MM.1S (cell line): ENCODE measurements around the gene PRR5.

Experiments
- DNase-seq: peaks from one replicate; pipeline ENCODE4 v3.0.0-alpha.2; 2015
- H2AFZ ChIP-seq: fragments of 300-600 bp; sonication (generic); 2 replicates; pipeline ENCODE4 v1.6.0; 2016; ENCODE audit warnings: antibody characterized with exemption, low read length
- H3F3A ChIP-seq: fragments of 300-600 bp; sonication (generic); 2 replicates; pipeline ENCODE4 v1.6.1; 2016; ENCODE audit warnings: mild to moderate bottlenecking, antibody characterized with exemption, low read length, moderate library complexity, mixed read lengths; ENCODE audit not compliant: insufficient read depth
- H3K27ac ChIP-seq: fragments of 300-600 bp; sonication (generic); 2 replicates; pipeline ENCODE4 v1.5.1; 2016; ENCODE audit warnings: mild to moderate bottlenecking, low read length
- H3K27me3 ChIP-seq: fragments of 300-600 bp; sonication (generic); replicated peaks from 2 replicates; pipeline ENCODE4 v1.6.0; 2016; ENCODE audit warnings: low read length; ENCODE audit not compliant: insufficient read depth
- H3K36me3 ChIP-seq: fragments of 300-600 bp; sonication (generic); replicated peaks from 2 replicates; pipeline ENCODE4 v1.6.1; 2016; ENCODE audit warnings: mild to moderate bottlenecking, low read length, mixed read lengths; ENCODE audit not compliant: insufficient read depth
- H3K4me1 ChIP-seq: fragments of 300-600 bp; sonication (generic); 2 replicates; pipeline ENCODE4 v1.6.1; 2016; ENCODE audit warnings: low read length, mixed read lengths
- H3K4me2 ChIP-seq: fragments of 300-600 bp; sonication (generic); 2 replicates; pipeline ENCODE4 v1.6.0; 2016; ENCODE audit warnings: low read depth, low read length
- H3K4me3 ChIP-seq: fragments of 300-600 bp; sonication (generic); 2 replicates; pipeline ENCODE4 v1.5.1; 2016; ENCODE audit warnings: low read length, mixed read lengths
- H3K79me2 ChIP-seq: fragments of 300-600 bp; sonication (generic); 2 replicates; pipeline ENCODE4 v1.6.1; 2016; ENCODE audit warnings: mixed run types, low read length, mixed read lengths
- H3K9ac ChIP-seq: fragments of 300-600 bp; sonication (generic); 2 replicates; pipeline ENCODE4 v1.6.1; 2016; ENCODE audit warnings: low read length, mixed read lengths
- H3K9me2 ChIP-seq: fragments of 300-600 bp; sonication (generic); replicated peaks from 2 replicates; pipeline ENCODE4 v1.6.1; 2016; ENCODE audit warnings: mild to moderate bottlenecking, low read length, mixed read lengths; ENCODE audit not compliant: insufficient read depth
- H3K9me3 ChIP-seq: fragments of 300-600 bp; sonication (generic); replicated peaks from 2 replicates; pipeline ENCODE4 v1.6.1; 2016; ENCODE audit warnings: mild to moderate bottlenecking, low read length, mixed read lengths; ENCODE audit not compliant: insufficient read depth
- H4K20me1 ChIP-seq: fragments of 300-600 bp; sonication (generic); 2 replicates; pipeline ENCODE4 v1.6.1; 2016; ENCODE audit warnings: mild to moderate bottlenecking, low read length, moderate library complexity, mixed read lengths; ENCODE audit not compliant: insufficient read depth
- EZH2 ChIP-seq: fragments of 300-600 bp; sonication (generic); optimal IDR thresholded peaks from 2 replicates; pipeline ENCODE3; 2017; ENCODE audit warnings: low read depth, mild to moderate bottlenecking, antibody characterized with exemption, low read length, mixed read lengths
- EZH2phosphoT487 ChIP-seq: fragments of 300-600 bp; sonication (generic); IDR thresholded peaks from 2 replicates; pipeline ENCODE4 v1.6.1; 2018; ENCODE audit warnings: antibody characterized with exemption, low read length
- TF ChIP-seq, protein P1 (sequence below): fragments of 300-600 bp; sonication (generic); IDR thresholded peaks from 2 replicates; pipeline ENCODE4 v1.5.1; 2016; ENCODE audit warnings: antibody characterized with exemption, low read length, mixed read lengths

Gene PRR5

DNA sequence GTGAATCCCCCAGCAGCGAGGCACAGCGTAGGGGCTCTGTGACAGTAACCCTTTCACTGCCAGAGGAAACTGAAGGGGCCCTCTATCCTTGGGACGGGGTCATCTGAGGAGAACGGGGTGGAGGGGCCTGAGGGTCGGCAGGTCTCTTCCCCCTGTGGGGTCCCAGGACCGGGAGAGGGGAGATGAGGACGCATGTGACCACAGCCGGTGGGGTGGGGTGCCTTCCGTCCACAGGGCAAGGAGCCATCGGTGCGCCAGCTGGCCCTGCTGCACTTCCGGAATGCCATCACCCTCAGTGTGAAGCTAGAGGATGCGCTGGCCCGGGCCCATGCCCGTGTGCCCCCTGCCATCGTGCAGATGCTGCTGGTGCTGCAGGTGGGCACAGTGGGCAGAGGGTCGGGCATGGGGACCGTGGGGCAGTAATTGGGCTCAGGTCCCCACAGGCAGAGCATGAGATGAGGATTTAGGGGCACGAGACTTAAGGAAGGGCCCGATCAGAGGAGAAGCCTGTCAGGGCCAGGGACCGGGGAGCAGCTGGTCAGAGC, 30.1 kb downstream of the PRR5 start:
- H3K4me1 ChIP-seq = no peaks in the 10 kb centered on the region

DNA sequence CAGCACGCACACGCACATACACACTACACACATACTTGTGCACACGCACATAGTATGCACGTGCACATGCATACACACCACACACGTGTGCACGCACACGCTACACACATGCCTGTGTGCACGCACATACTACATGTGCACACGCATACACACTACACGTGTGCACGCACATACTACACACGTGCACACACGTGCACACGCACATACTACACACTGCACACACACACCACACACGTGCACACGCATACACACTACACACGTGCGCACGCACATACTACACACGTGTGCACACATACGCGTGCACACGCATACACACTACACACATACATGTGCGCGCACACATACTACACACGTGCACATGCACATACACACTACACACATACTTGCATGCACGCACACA, 30.7 kb downstream of the PRR5 start:
- TF ChIP-seq EZH2 (no peak), EZH2phosphoT487 (no peak)
- TF ChIP-seq, protein P1, sequence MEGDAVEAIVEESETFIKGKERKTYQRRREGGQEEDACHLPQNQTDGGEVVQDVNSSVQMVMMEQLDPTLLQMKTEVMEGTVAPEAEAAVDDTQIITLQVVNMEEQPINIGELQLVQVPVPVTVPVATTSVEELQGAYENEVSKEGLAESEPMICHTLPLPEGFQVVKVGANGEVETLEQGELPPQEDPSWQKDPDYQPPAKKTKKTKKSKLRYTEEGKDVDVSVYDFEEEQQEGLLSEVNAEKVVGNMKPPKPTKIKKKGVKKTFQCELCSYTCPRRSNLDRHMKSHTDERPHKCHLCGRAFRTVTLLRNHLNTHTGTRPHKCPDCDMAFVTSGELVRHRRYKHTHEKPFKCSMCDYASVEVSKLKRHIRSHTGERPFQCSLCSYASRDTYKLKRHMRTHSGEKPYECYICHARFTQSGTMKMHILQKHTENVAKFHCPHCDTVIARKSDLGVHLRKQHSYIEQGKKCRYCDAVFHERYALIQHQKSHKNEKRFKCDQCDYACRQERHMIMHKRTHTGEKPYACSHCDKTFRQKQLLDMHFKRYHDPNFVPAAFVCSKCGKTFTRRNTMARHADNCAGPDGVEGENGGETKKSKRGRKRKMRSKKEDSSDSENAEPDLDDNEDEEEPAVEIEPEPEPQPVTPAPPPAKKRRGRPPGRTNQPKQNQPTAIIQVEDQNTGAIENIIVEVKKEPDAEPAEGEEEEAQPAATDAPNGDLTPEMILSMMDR = no peak
- Histone ChIP-seq H3K9me3 (no peaks in the 10 kb centered on the region), H3K79me2 (no peaks in the 10 kb centered on the region)

More for the DNA sequence above, 30.1 kb downstream of the PRR5 start:
- H3K9me3 ChIP-seq = no peaks in the 10 kb centered on the region
- no peak for DNase-seq
- H3K27me3 ChIP-seq = peaks cover 68% of the 10 kb centered on the region
- no peak overlapping the region for H3K9ac ChIP-seq
- no peaks in the 10 kb centered on the region for H3K36me3 ChIP-seq
- H3K4me2 ChIP-seq = no peak overlapping the region
- H3K79me2 ChIP-seq = no peaks in the 10 kb centered on the region
- H3F3A ChIP-seq = no peaks in the 10 kb centered on the region
- H2AFZ ChIP-seq = no peak overlapping the region
- TF ChIP-seq EZH2 (no peak), EZH2phosphoT487 (no peak)
- TF ChIP-seq, protein P1 = no peak
- no peaks in the 10 kb centered on the region for H4K20me1 ChIP-seq
- no peaks in the 10 kb centered on the region for H3K9me2 ChIP-seq
- no peak overlapping the region for H3K27ac ChIP-seq
- H3K4me3 ChIP-seq = no peak overlapping the region

DNA sequence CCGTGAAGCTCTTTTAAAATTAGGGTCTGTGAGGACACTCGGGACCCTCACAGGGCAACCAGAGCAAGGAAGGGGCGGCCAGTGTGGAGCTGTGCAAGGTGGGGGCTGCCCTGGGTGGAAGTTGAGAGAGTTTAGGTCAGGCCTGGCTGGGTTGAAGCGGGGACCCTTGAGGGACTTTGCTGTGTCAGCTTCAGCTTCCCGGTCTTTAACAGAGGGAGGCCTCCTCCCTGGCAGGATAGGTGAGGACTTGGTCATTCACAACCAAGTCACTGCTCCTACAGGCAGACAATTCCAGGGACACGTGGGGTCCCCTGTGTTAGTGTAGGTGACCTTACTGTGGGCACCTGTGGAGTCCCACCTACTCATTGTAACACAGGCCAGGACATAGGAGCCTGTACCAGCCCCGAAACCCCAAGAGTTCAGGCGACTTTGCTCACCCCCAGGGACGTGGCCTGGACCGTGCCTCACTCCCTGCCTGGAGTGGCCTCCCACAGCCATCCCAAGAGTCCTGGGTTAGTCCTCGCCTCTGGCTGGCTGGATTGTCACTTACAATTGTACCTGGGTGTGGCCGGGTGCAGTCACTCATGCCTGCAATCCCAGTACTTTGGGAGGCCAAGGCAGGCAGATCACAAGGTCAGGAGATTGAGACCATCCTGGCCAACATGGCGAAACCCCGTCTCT, 31.6 kb downstream of the PRR5 start:
- no peak for DNase-seq
- H3K4me3 ChIP-seq = no peak overlapping the region

More for the DNA sequence above, 30.7 kb downstream of the PRR5 start:
- Histone ChIP-seq H3F3A (no peaks in the 10 kb centered on the region), H3K36me3 (no peaks in the 10 kb centered on the region), H3K4me3 (no peak overlapping the region), H3K9me2 (no peaks in the 10 kb centered on the region), H3K27me3 (peaks cover 68% of the 10 kb centered on the region), H3K9ac (no peak overlapping the region), H3K4me2 (no peak overlapping the region), H3K4me1 (no peaks in the 10 kb centered on the region), H4K20me1 (no peaks in the 10 kb centered on the region), H2AFZ (no peak overlapping the region), H3K27ac (no peak overlapping the region)
- DNase-seq = no peak

More for the DNA sequence above, 31.6 kb downstream of the PRR5 start:
- no peaks in the 10 kb centered on the region for H3K79me2 ChIP-seq
- peaks cover 69% of the 10 kb centered on the region for H3K27me3 ChIP-seq
- no peaks in the 10 kb centered on the region for H3K4me1 ChIP-seq
- H3K36me3 ChIP-seq = no peaks in the 10 kb centered on the region
- no peak overlapping the region for H3K4me2 ChIP-seq
- TF ChIP-seq EZH2 (no peak), EZH2phosphoT487 (no peak)
- TF ChIP-seq, protein P1 = no peak
- H3K9me3 ChIP-seq = no peaks in the 10 kb centered on the region
- H3K9me2 ChIP-seq = no peaks in the 10 kb centered on the region
- no peak overlapping the region for H3K27ac ChIP-seq
- no peaks in the 10 kb centered on the region for H4K20me1 ChIP-seq
- H3K9ac ChIP-seq = no peak overlapping the region
- no peak overlapping the region for H2AFZ ChIP-seq
- H3F3A ChIP-seq = no peaks in the 10 kb centered on the region
